HG02970 (cell line): ENCODE measurements around the gene MS4A6E.
"Not testable (repeated sequence)": the region's sequence is repeated elsewhere in the genome, so short reads cannot be mapped to it uniquely, and the experiment has no call there.

Experiments used
- ATAC-seq: cut with Tn5 transposase; IDR thresholded peaks from one replicate; pipeline ENCODE4 v1.9.1; 2021; ENCODE audit warnings: mild to moderate bottlenecking, moderate library complexity, moderate number of reproducible peaks; ENCODE audit not compliant: unreplicated experiment, low FRiP score

The MS4A6E gene

GRCh38 chr11:60334005-60334620 is 7.1 kb downstream of the MS4A6E start:
- ATAC-seq, result no peak

- ATAC-seq, result no peak
Measured at GRCh38 chr11:60336767-60337391, 9.8 kb downstream of the MS4A6E start.

GRCh38 chr11:60338053-60338452 is 11.0 kb downstream of the MS4A6E start:
- ATAC-seq, result no peak

- ATAC-seq, result no peak
Measured at GRCh38 chr11:60339356-60339755, 12.3 kb downstream of the MS4A6E start.

GRCh38 chr11:60343094-60343704 is 16.1 kb downstream of the MS4A6E start:
- ATAC-seq, result no peak

GRCh38 chr11:60344146-60344545 is 17.1 kb downstream of the MS4A6E start:
- ATAC-seq, result no peak

- no peak for ATAC-seq
Measured at GRCh38 chr11:60345489-60345888, 18.4 kb downstream of the MS4A6E start.

DNA sequence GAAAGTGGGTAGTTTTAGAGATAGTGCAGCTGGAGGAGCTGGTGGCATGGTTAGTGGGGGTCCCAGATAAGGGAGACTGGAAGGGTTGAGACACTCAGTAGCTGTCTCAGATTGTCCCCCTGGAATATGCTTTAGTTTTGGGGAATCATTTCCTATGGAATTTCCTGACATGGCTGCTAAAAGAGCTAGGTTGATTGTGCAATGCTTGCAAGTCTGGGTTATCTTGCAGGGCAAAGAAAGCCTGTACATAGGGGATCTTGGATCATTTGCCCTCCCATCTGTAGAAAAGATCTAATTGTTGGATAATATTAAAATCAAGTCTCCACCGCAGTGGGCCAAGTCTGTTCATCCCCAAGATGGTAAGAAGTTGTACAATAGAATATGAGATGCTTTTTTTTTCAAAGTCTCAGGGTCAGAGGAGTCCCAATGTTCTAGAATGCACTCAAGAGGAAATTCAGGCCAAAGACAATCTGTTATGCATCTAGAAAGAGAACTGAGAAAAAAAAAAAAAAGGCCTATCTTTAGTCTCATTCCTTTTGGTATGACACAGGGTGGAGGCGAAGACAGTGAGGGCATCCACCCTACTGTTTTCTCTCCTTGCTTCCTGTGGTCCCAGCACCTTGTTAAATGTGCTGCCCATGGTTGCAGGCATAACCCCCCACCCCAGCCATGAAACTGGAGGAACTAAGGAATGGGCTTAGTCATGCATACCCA is 20.2 kb downstream of the MS4A6E start:
- no peak for ATAC-seq

DNA sequence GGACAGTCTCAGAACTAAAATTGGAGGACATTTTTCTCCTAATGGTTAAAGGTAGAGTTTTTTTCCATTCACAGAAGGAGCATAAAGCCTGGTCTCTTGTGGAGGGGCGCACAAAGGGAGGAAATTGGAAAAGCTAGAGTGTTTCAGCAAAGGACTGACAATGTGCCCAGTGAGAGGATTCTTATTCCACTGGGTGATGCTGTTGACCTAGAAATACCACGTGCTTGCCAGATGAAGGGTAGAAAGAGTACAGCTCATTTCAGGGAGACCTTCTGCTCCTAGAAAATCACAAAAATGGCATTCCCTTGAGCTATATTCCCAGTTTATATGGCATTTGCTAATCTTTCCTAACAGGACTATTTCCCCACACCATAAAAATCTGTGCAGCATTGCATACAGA is 21.1 kb downstream of the MS4A6E start:
- no peak for ATAC-seq

GRCh38 chr11:60349990-60350389 is 22.9 kb downstream of the MS4A6E start:
- ATAC-seq, result no peak

GRCh38 chr11:60357771-60358170 is 30.7 kb downstream of the MS4A6E start:
- ATAC-seq, result no peak

GRCh38 chr11:60360621-60361020 is 33.6 kb downstream of the MS4A6E start:
- ATAC-seq, result no peak

DNA sequence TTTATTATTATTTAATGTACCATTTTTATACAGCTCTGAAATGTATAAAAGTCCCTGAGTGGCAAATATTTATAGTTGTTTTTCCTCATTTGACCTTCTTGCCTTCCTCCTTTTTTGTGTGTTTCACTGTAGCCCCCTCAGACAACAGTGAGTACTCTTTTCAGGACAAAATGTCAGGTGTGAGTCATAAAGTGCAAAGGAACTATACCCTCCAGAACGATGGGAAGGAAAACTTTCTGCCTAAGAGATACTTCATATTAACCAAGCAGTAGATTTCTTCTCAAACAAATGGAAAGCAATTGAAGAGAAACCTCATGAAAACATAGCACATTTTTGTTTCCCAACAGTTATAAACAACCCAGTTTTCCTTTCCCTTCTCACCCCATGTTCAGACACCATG is 35.2 kb downstream of the MS4A6E start:
- no peak for ATAC-seq

GRCh38 chr11:60363542-60364470 is 36.8 kb downstream of the MS4A6E start:
- ATAC-seq, result no peak

GRCh38 chr11:60366262-60366904 is 39.3 kb downstream of the MS4A6E start:
- not testable (repeated sequence) for ATAC-seq

DNA sequence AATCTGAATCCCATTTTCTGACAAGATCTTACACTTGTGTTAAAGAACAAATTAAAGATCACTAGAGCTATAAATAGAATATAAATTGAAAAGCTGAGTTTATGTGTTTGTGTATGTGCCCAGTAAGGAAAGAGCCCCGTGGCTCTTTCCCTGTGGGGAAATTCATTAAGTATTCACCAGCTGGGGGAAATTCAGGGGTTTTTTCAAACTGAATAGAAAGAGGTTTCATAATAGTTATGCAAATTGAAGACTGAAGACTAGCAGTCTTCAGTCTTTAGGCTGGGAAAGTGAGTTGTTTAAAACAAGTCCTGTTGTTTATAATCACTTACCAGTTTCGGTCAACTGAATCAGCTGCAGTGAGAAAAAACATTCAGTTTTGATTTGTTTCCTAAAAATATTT is 40.0 kb downstream of the MS4A6E start:
- peak; percentile 87 for ATAC-seq

DNA sequence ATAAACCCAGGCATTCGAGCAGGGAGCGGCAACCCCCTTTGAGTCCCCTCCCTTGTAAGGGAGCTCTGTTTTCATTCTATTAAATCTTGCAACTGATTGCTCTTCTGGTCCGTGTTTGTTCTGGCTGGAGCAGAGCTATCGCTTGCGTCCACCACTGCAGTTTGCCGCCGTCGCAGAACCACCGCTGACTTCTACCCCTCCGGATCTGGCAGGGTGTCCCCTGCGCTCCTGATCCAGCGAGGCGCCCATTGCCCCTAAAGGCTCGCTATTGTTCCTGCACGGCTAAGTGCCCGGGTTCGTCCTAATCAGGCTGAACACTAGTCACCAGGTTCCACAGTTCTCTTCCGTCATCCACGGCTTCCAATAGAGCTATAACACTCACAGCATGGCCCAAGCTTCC is 40.8 kb downstream of the MS4A6E start:
- no peak for ATAC-seq

DNA sequence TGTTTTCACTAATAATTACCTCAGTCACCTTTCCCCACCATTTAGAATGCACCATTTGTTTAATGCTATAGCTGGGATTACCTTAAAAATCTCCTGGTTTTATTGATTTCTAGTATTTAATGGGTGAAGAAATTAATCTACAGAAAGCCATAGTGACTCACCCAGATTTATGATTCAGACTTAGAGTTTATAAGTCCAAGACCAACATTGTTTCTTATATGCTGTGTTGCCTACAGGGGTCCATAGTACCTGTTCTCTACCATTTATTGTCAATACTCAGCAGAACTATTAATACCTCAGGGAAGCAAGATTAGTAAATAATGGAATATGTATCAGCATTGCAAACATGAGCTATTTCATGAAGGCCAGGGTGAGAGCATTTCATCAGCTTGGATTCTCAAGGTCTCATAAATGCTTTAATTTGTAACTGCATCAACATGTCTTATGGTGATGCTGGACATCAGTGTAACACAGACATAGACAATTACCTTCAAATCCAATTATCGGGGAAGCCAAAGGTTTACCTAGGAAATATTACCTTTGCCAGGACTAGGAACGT is 43.3 kb downstream of the MS4A6E start:
- ATAC-seq, result no peak

DNA sequence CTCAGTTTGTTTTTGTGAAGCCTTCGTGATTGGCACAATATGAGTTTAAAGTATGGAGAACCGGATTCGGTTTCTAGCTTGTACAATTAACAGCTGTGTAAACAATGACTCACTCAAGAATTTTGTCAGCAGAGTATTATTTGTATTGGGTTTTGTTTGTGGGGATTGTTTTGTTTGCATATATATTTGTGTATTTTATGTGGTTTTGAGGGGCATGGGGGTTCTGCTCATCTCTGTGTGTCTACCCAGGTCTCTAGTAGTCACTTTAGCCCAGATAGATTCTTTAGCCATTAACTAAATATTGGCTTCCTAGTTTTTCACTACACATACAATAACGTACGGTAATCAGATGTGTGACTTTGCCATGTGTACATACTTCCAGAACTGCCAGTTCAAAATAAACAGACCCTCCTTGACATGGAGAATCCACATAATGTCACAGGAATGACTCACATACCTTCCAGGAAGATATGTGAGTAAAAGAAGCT is 43.8 kb downstream of the MS4A6E start:
- no peak for ATAC-seq
